Ovary (tissue), 9 donors: Measurements from ENCODE around the gene TNFRSF4. TPM values are rescaled to one million over a fixed set of nuclear protein-coding genes. Genes with fewer than 3 reads are reported as not detected.

Experiments
- DNase-seq, 5 donors: peaks; one replicate each; pipeline ENCODE4 v3.0.0-alpha.2; 2019 to 2020
- H3K27ac ChIP-seq, 2 donors: fragments of 200-600 bp; one replicate each; pipeline versions ENCODE4 v1.5.1 to v1.8.0; 2019 to 2022
- H3K27me3 ChIP-seq: fragments of 200-600 bp; one replicate; pipeline ENCODE4 v1.8.0; 2022
- H3K36me3 ChIP-seq: fragments of 200-600 bp; sonication (generic); one replicate; pipeline ENCODE4 v1.5.1; 2019
- H3K4me1 ChIP-seq: one replicate; pipeline ENCODE4 v1.8.1; 2013; ENCODE audit warnings: mild to moderate bottlenecking, moderate library complexity; ENCODE audit not compliant: insufficient read depth
- H3K4me3 ChIP-seq: fragments of 200-600 bp; sonication (generic); one replicate; pipeline ENCODE4 v1.5.1; 2017
- H3K9me3 ChIP-seq, 2 donors: fragments of 200-600 bp in 1 of 2; sonication (generic) in 1 of 2; one replicate each; pipeline versions ENCODE4 v1.5.1 to v1.8.1; 2013 to 2019; ENCODE audit warnings: mild to moderate bottlenecking in 1 of 2, moderate library complexity in 1 of 2
- EP300 ChIP-seq: sonication (generic); formaldehyde crosslinking; IDR thresholded peaks from one replicate; pipeline ENCODE4 v1.6.1; 2017; ENCODE audit warnings: antibody characterized with exemption
- POLR2A ChIP-seq: fragments of 450-650 bp; IDR thresholded peaks from one replicate; pipeline ENCODE4 v1.6.1; 2017; ENCODE audit warnings: antibody characterized with exemption, mild to moderate bottlenecking, moderate library complexity
- WGBS, 3 donors: extraction: QIAGEN DNeasy Blood & Tissue Kit in 1 of 3; methylation state at CpG; one replicate each; pipeline versions ENCODE4 v1.1.5 to v1.1.7; 2013 to 2017; 5-methylcytosine and 5-hydroxymethylcytosine counted together
- intact Hi-C, 4 donors: fragments of 100-400 bp; cut with DNase I; formaldehyde crosslinking; loops; one replicate each; pipeline versions ENCODE4 v1.11.0 to v1.15.1; 2022 to 2023
- polyA plus RNA-seq, 2 donors: library from polyadenylated mRNA; stranded (reverse); fragments of 200-250 nt in 1 of 2; fragments of 350-450 nt in 1 of 2; fragmentation: Illumina TruSeq in 1 of 2; extraction: RNeasy Lipid Tissue Mini Kit (QIAGEN cat#74804) in 1 of 2; gene quantifications; one replicate each; pipeline ENCODE4 v1.2.3, GENCODE V29; 2013 to 2014
- total RNA-seq, 7 donors: library from RNA; depleted of rRNA in 2 of 7; stranded (reverse); fragments of >200 nt in 2 of 7; fragmentation: NEBNext Ultra II Directional in 3 of 7; extraction: Animal tissue kit (Norgen Biotek cat#: 25700) in 3 of 7; gene quantifications; one replicate each; pipeline versions ENCODE4 v1.1.0 to v1.2.4, GENCODE V29; 2016 to 2023
- TF ChIP-seq, protein P1 (sequence below), 3 donors: fragments of 450-650 bp in 2 of 3; fragments of 200-600 bp in 1 of 3; IDR thresholded peaks; one replicate each; pipeline versions ENCODE4 v1.5.1 to v1.8.0; 2016 to 2022; ENCODE audit warnings: antibody characterized with exemption in 3 of 3, mild to moderate bottlenecking in 1 of 3
- donor health status: DM: no; HTN: no; CAD: no; lungs with moderate emphysema.
- donor health status: DM: no; HTN: no; CAD: no.
- donor health status: Bipolar disorder and iron deficiency.
- donor health status: DM: yes; HTN: yes; CAD: no.
- donor health status: DM: no; HTN: no; CAD: no.
- donor health status: DM: yes; HTN: yes; CAD: no.

The TNFRSF4 gene
- total and polyA plus RNA-seq, 9 donors, result 0.37 to 2.5 (median 0.89) TPM; not detected in 1

- H3K27me3 ChIP-seq, result peaks cover 4% of the 10 kb centered on the region
These were observed 8.8 kb downstream of the TNFRSF4 start for GRCh38 chr1:1204998-1205768.

DNA sequence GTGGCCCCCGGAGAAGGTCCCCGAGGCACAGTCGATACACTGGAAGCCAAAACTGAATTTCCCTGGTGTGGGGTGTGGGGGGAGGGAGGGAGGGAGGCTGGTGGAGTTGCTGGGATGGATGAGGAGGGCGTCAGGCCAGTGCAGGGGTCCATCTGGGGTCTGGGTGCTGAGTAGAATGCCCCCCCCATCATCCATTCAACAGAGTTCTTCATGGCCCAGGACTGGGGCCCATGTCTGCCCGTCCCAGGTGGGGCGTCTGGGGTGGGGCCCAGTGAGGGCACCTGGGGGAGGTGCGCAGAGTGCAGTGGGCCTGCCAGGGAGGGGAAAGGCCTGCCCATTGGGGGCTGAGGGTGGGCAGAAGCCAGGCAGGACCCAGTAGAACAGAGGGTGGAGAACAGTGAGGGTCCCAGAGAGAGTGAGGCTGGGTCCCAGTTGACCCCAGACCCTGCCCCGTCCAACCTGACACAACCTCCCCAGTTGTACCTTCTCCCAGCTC lies 9.5 kb downstream of the TNFRSF4 start:
- Histone ChIP-seq H3K9me3 (no peaks in the 10 kb centered on the region), H3K36me3 (no peaks in the 10 kb centered on the region), H3K4me1 (no peaks in the 10 kb centered on the region), H3K4me3 (no peak overlapping the region), H3K27ac (no peak overlapping the region), H3K27me3 (peaks cover 4% of the 10 kb centered on the region)
- intact Hi-C loops, result no loop called here
- WGBS, 3 donors, result 75 to 86% (median 80%) methylated on average over 8 of the region's 8 CpGs
- TF ChIP-seq, protein P1, sequence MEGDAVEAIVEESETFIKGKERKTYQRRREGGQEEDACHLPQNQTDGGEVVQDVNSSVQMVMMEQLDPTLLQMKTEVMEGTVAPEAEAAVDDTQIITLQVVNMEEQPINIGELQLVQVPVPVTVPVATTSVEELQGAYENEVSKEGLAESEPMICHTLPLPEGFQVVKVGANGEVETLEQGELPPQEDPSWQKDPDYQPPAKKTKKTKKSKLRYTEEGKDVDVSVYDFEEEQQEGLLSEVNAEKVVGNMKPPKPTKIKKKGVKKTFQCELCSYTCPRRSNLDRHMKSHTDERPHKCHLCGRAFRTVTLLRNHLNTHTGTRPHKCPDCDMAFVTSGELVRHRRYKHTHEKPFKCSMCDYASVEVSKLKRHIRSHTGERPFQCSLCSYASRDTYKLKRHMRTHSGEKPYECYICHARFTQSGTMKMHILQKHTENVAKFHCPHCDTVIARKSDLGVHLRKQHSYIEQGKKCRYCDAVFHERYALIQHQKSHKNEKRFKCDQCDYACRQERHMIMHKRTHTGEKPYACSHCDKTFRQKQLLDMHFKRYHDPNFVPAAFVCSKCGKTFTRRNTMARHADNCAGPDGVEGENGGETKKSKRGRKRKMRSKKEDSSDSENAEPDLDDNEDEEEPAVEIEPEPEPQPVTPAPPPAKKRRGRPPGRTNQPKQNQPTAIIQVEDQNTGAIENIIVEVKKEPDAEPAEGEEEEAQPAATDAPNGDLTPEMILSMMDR (IDR thresholded peaks at IDR 0.05), result no peak
- TF ChIP-seq POLR2A (no peak), EP300 (no peak)
- no peak for DNase-seq

More at GRCh38 chr1:1204998-1205768, 8.8 kb downstream of the TNFRSF4 start:
- WGBS, 3 donors, result 74 to 85% (median 78%) methylated on average over 19 of the region's 19 CpGs
- DNase-seq, result peak in 2 of 5 donors; percentile 9 to 25
- Histone ChIP-seq H3K4me1 (no peaks in the 10 kb centered on the region), H3K27ac (no peak overlapping the region), H3K36me3 (no peaks in the 10 kb centered on the region), H3K4me3 (no peak overlapping the region), H3K9me3 (no peaks in the 10 kb centered on the region)
- TF ChIP-seq EP300, result no peak
- TF ChIP-seq POLR2A, result no peak
- TF ChIP-seq, protein P1 (IDR thresholded peaks at IDR 0.05), result no peak
- intact Hi-C loops, result no loop called here

DNA sequence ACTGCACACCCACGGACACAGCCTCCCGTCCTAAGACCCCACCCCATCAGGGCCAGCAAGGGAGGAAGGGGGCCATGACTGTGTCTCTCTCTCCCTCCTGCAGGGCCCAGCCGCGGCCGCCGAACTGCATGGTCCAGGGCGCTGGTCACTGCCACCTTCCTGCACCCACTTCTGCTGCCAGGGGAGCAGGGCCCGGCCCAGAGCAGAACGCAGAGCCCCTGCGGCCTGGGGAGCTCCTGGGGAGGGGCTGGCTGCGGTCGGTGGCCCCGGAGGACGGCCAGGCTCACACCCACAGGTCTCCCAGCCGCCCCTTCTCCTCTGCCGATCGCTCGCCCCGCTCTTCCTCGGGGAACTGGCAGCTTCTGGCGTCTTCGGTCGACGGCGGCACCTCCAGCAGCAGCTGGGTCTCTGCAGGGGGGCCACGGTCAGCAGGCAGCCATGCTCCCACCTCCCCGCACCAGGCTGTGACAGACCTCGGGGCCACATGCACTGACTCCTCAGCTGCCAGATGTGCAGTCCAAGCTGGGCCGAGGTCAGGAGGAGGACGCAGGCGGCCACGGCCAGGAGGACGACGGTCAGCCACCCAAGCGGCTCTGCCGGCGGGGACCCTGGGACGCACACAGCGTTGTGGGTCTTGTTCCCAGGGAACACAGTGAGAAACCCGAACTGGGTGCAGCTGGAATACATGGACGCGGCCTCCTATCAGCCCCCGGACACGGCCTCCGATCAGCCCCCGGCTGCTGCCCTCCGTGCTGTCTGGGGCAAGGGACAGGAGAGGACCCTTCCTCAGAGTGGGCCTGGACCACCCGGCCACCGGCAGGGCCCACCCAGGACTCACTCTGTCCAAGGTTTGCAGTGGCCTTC lies 10.2 kb downstream of the TNFRSF4 start:
- TF ChIP-seq EP300, result no peak
- TF ChIP-seq, protein P1 (IDR thresholded peaks at IDR 0.05), result no peak
- no peak for TF ChIP-seq POLR2A
- Histone ChIP-seq H3K4me3 (no peak overlapping the region), H3K27me3 (peaks cover 4% of the 10 kb centered on the region), H3K4me1 (no peaks in the 10 kb centered on the region), H3K9me3 (no peaks in the 10 kb centered on the region), H3K27ac (no peak overlapping the region), H3K36me3 (no peaks in the 10 kb centered on the region)
- DNase-seq, result peak in 2 of 5 donors; percentile 14 to 29
- WGBS, 3 donors, result 57 to 78% (median 68%) methylated on average over 27 to 49 of the region's 49 CpGs
- intact Hi-C loops, result no loop called here

DNA sequence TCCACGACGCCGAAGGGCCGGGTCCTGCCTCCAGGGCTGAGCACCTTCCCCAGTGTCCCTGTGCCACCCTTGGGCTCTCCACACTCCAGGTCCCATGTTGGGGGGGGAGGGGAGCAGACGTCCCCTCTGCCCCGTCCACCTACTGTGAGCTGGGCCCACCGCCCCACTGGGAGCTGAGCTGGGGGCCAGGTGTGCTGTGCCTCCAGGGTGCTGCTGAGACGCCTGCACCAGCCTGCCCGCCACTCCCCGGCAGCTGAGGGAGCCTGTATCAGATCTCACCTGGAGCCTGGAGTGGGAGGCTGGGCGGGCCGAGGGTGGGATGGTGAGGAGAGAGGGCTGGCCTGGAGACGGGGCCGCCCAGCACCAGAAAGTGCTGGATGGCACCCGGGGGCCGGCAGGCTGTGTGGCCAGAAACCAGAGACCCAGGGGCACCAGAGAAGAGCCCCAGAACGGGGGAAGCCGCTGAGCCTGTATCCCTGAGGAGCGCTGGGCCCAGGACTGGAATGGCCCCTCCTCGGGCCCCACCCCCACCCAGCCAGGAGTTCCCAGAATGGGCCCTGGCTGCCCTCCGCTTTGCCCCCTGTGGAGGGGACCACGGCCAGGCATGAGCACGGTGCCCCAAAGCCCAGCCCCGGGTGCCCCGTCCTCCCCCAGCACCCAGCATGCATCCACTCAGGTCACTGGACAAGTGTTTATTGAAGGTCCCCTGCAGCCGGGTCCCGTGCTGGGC lies 11.0 kb downstream of the TNFRSF4 start:
- DNase-seq, result peak in 2 of 5 donors; percentile 12 to 29
- Histone ChIP-seq H3K9me3 (no peaks in the 10 kb centered on the region), H3K36me3 (no peaks in the 10 kb centered on the region), H3K4me1 (no peaks in the 10 kb centered on the region), H3K4me3 (no peak overlapping the region), H3K27me3 (peaks cover 4% of the 10 kb centered on the region), H3K27ac (no peak overlapping the region)
- intact Hi-C loops, result no loop called here
- no peak for TF ChIP-seq POLR2A
- no peak for TF ChIP-seq EP300
- TF ChIP-seq, protein P1 (IDR thresholded peaks at IDR 0.05), result no peak
- WGBS, 3 donors, result 43 to 78% (median 51%) methylated on average over 17 to 27 of the region's 27 CpGs
